Rectal smooth muscle tissue (tissue), 1 donor: ENCODE results near the gene AP2M1.

Experiments
- H3K27ac ChIP-seq: one replicate; pipeline ENCODE4 v1.7.0; 2013; ENCODE audit warnings: low read depth, low read length, inconsistent platforms
- H3K27me3 ChIP-seq: one replicate; pipeline ENCODE4 v1.7.0; 2013; ENCODE audit warnings: low read length; ENCODE audit not compliant: control insufficient read depth, insufficient read depth
- H3K36me3 ChIP-seq: one replicate; pipeline ENCODE4 v1.7.0; 2013; ENCODE audit warnings: low read length; ENCODE audit not compliant: control insufficient read depth, insufficient read depth
- H3K4me1 ChIP-seq: one replicate; pipeline ENCODE4 v1.7.0; 2013; ENCODE audit warnings: low read length; ENCODE audit not compliant: control insufficient read depth, insufficient read depth
- H3K4me3 ChIP-seq: one replicate; pipeline ENCODE4 v1.7.0; 2013; ENCODE audit warnings: low read length
- H3K9ac ChIP-seq: one replicate; pipeline ENCODE4 v1.7.0; 2013; ENCODE audit warnings: low read length

The AP2M1 gene

DNA sequence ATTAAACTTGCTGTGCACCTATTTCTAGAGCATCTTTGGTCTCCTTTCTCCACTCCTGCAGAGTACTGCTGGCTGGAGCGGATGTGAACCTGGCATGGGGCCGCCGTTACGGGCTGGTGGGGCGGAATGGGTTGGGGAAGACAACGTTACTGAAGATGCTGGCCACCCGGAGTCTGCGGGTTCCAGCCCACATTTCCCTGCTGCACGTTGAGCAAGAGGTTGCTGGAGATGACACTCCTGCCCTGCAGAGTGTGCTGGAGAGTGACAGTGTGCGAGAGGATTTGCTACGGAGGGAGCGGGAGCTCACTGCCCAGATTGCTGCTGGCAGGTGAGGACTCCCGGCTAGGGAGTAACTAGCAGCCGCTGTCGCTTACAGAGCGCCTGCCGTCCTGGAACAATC is 13.4 kb downstream of the AP2M1 start:
- no peak overlapping the region for H3K4me3 ChIP-seq
- H3K36me3 ChIP-seq: peaks cover 44% of the 10 kb centered on the region
- H3K4me1 ChIP-seq: peaks cover 17% of the 10 kb centered on the region
- H3K9ac ChIP-seq: no peak overlapping the region
- H3K27me3 ChIP-seq: no peaks in the 10 kb centered on the region
- H3K27ac ChIP-seq: no peak overlapping the region

- Histone ChIP-seq H3K4me3 (no peak overlapping the region), H3K36me3 (peaks cover 47% of the 10 kb centered on the region), H3K4me1 (peaks cover 17% of the 10 kb centered on the region), H3K9ac (no peak overlapping the region), H3K27ac (no peak overlapping the region), H3K27me3 (no peaks in the 10 kb centered on the region)
These were observed 14.8 kb downstream of the AP2M1 start for GRCh38 chr3:184189421-184189820.

GRCh38 chr3:184192889-184193288 is 18.2 kb downstream of the AP2M1 start:
- Histone ChIP-seq H3K27me3 (no peaks in the 10 kb centered on the region), H3K27ac (no peak overlapping the region), H3K36me3 (peaks cover 49% of the 10 kb centered on the region), H3K4me1 (no peaks in the 10 kb centered on the region), H3K9ac (no peak overlapping the region), H3K4me3 (no peak overlapping the region)

DNA sequence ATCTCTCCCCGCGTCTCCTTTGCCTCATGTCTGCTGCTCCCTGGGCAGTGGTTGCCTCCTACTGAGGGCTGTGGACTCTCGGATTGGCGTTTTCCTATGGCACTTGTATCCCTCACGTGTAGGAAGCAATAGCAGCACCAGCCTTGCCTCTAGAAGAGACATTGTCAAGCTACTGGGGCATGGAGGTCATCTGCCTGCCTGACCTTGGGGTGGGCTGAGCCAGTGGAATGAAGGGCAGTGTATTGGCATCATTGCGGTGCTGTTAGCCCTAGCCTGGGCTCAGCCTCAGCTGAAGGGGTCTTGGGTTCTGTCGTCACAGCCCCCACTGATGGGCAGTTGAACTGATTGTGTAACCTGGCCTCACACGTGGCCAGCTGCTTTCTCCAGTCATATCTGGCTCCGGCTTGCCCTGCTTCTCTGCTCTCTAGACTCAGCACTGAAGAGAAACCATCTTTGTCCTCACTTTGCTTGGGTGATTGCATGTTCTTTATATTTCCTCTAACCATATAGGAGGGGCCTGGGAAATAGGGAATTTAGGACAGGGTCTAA is 19.4 kb downstream of the AP2M1 start:
- peaks cover 40% of the 10 kb centered on the region for H3K36me3 ChIP-seq
- no peaks in the 10 kb centered on the region for H3K4me1 ChIP-seq
- no peak overlapping the region for H3K27ac ChIP-seq
- no peak overlapping the region for H3K4me3 ChIP-seq
- H3K27me3 ChIP-seq: no peaks in the 10 kb centered on the region
- no peak overlapping the region for H3K9ac ChIP-seq

- Histone ChIP-seq H3K4me1 (no peaks in the 10 kb centered on the region), H3K4me3 (no peak overlapping the region), H3K27ac (no peak overlapping the region), H3K9ac (no peak overlapping the region), H3K36me3 (peaks cover 27% of the 10 kb centered on the region), H3K27me3 (no peaks in the 10 kb centered on the region)
These were observed 21.9 kb downstream of the AP2M1 start for GRCh38 chr3:184196536-184196935.

DNA sequence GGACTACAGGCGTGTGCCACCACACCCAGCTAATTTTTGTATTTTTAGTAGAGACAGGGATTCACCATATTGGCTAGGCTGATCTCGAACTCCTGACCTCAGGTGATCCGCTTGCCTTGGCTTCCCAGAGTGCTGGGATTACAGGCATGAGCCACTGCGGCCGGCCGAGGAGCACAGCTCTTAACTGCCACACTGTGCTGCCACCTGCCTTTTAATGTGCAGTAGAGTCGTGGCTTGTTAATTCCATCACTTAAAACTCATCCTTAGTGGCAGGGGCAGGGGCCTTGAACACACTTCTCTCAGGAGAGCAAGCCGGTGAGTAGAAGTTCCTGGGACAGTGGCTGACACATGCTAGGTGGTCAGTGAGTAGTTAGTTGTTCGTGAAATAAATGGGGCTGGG is 23.9 kb downstream of the AP2M1 start:
- Histone ChIP-seq H3K36me3 (peaks cover 11% of the 10 kb centered on the region), H3K27ac (no peak overlapping the region), H3K4me1 (no peaks in the 10 kb centered on the region), H3K9ac (no peak overlapping the region), H3K4me3 (no peak overlapping the region), H3K27me3 (no peaks in the 10 kb centered on the region)

DNA sequence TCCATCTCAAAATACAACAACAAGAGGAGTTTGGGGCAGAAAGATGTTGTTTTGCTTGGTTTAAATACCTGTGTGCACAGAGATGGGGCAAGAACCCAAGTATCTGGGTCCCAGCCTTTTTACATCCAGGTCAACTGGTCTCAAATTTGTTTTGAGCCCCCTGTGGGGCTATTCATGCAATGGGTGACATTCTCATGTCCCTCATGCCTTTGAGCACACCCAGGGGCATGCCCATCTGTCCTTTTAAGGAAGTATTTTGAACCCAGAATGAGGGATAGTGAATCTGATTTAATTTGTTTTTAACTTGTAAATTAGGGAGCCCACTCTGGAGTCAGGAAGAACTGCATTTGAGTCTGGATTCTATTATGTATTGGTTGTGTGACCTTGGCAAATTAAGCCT is 26.2 kb downstream of the AP2M1 start:
- Histone ChIP-seq H3K27ac (no peak overlapping the region), H3K9ac (no peak overlapping the region), H3K36me3 (no peaks in the 10 kb centered on the region), H3K4me1 (no peaks in the 10 kb centered on the region), H3K4me3 (no peak overlapping the region), H3K27me3 (no peaks in the 10 kb centered on the region)

DNA sequence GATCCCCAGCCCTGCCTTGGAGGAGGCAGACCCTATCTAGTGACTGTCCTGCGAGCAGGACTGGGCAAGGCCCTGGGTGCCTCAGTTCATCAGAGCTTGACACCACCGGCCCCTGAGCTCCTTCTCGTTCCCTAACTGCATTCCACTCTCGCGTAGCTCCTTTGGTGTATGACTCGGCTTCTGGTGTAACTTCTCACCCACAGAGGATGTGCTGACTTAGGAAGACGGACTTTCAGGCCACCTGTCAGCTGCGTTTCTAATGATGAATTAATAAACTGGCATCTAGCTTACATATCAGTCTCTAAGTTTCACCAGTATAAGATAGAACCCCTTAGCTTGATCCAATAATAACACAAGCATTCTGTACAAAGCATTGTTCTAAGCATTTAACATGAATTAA is 28.9 kb downstream of the AP2M1 start:
- no peaks in the 10 kb centered on the region for H3K4me1 ChIP-seq
- no peak overlapping the region for H3K9ac ChIP-seq
- H3K4me3 ChIP-seq: no peak overlapping the region
- peaks cover 3% of the 10 kb centered on the region for H3K27me3 ChIP-seq
- no peaks in the 10 kb centered on the region for H3K36me3 ChIP-seq
- H3K27ac ChIP-seq: no peak overlapping the region

DNA sequence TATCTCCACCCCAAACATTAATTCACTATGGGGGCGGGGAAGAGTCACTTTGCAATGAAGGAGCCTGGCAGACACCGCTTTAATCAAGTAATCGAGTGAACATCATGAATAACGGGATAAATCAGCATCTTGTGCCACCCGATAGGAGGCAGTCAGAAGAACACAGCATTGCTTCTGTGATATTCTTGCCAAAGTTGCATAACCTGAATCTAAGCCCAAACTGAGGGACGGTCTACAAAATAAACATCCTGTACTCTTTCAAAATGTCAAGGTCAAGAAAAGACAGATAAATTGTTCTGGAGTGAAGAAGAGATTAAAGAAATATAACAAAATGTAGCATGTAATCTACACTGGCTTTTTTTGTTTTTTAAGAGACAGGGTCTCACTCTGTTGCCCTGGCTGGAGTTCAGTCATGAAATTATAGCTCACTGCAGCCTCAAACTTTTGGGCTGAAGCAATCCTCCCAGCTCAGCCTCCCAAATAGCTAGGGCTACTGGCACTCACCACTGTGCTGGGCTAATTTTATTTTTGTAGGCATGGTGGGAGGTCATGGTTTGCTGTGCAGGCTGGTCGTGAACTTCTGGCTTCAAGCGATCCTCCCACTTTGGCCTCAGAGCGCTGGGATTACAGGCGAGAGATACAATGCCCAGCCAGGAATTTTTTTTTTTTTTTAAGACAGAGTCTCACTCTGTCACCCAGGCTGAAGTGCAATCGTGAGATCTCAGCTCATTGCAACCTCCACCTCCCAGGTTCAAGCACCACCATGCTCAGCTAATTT is 34.7 kb downstream of the AP2M1 start:
- Histone ChIP-seq H3K4me3 (no peak overlapping the region), H3K27me3 (peaks cover 3% of the 10 kb centered on the region), H3K9ac (no peak overlapping the region), H3K36me3 (no peaks in the 10 kb centered on the region), H3K27ac (no peak overlapping the region), H3K4me1 (no peaks in the 10 kb centered on the region)

GRCh38 chr3:184211297-184211696 is 36.6 kb downstream of the AP2M1 start:
- peaks cover 3% of the 10 kb centered on the region for H3K27me3 ChIP-seq
- no peak overlapping the region for H3K4me3 ChIP-seq
- no peak overlapping the region for H3K9ac ChIP-seq
- H3K27ac ChIP-seq: no peak overlapping the region
- no peaks in the 10 kb centered on the region for H3K4me1 ChIP-seq
- H3K36me3 ChIP-seq: no peaks in the 10 kb centered on the region

- Histone ChIP-seq H3K27me3 (peaks cover under 1% of the 10 kb centered on the region), H3K4me1 (no peaks in the 10 kb centered on the region), H3K36me3 (no peaks in the 10 kb centered on the region), H3K9ac (no peak overlapping the region), H3K4me3 (no peak overlapping the region), H3K27ac (no peak overlapping the region)
These were observed 37.1 kb downstream of the AP2M1 start for GRCh38 chr3:184211718-184212117.

DNA sequence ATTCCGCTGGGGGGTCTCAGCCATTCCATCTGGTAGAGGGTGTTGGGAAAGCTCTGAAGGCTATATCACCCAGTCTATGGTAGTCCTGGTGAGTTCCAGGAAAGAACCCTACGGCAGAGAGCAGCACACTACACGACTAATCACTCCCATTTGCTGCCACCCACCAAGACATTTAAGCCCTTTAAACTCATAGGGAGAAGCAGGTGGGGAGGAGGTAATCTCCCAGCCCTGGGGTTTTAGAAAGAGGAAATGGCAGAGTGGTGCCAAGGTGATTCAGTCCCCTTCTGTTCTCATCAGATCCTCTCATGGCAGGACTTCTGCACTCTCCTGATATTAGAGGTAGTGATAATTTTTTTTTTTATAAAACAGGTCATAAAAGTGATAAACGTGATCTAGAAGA is 44.2 kb downstream of the AP2M1 start:
- H3K36me3 ChIP-seq: no peaks in the 10 kb centered on the region
- H3K4me1 ChIP-seq: no peaks in the 10 kb centered on the region
- H3K27ac ChIP-seq: no peak overlapping the region
- H3K27me3 ChIP-seq: no peaks in the 10 kb centered on the region
- H3K4me3 ChIP-seq: no peak overlapping the region
- no peak overlapping the region for H3K9ac ChIP-seq

DNA sequence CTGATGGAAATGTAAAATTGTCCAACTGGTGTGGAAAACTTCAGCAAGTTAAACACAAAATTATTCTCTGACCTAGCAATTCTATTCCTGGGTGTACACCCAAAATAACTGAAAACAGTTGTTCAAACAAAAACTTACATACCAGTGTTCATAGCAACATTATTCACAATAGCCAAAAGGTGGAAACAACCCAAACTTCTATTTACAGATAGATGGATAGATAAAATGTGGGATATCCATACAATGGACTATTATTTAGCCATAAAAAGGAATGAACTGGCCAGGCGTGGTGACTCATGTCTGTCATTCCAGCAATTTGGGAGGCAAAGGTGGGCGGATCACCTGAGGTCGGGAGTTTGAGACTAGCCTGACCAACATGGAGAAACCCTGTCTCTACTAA is 47.9 kb downstream of the AP2M1 start:
- no peak overlapping the region for H3K9ac ChIP-seq
- H3K27ac ChIP-seq: no peak overlapping the region
- H3K36me3 ChIP-seq: no peaks in the 10 kb centered on the region
- H3K4me1 ChIP-seq: no peaks in the 10 kb centered on the region
- no peaks in the 10 kb centered on the region for H3K27me3 ChIP-seq
- H3K4me3 ChIP-seq: no peak overlapping the region
